Effector memory CD4-positive, alpha-beta T cell (primary cell): ENCODE results near the gene CDKAL1.

Experiments used
- DNase-seq, 3 donors: peaks; one replicate each; pipeline ENCODE4 v3.0.0-alpha.2; 2020
- H3K27ac ChIP-seq: 2 replicates; pipeline ENCODE4 v1.7.0; 2013; ENCODE audit warnings: mild to moderate bottlenecking, low read length, moderate library complexity; ENCODE audit not compliant: insufficient read depth, poor library complexity, severe bottlenecking
- H3K27me3 ChIP-seq: replicated peaks from 2 replicates; pipeline ENCODE4 v1.7.0; 2013; ENCODE audit warnings: mild to moderate bottlenecking, low read length; ENCODE audit not compliant: insufficient read depth, control insufficient read depth, poor library complexity, severe bottlenecking
- H3K36me3 ChIP-seq: 2 replicates; pipeline ENCODE4 v1.7.0; 2013; ENCODE audit warnings: mild to moderate bottlenecking, low read length, moderate library complexity; ENCODE audit not compliant: control insufficient read depth, insufficient read depth
- H3K4me1 ChIP-seq: 2 replicates; pipeline ENCODE4 v1.7.0; 2013; ENCODE audit warnings: low read length, mild to moderate bottlenecking; ENCODE audit not compliant: control insufficient read depth, insufficient read depth, poor library complexity, severe bottlenecking
- H3K4me3 ChIP-seq: 2 replicates; pipeline ENCODE4 v1.7.0; 2013; ENCODE audit warnings: low read length, low read depth, mild to moderate bottlenecking; ENCODE audit not compliant: insufficient read depth, poor library complexity, severe bottlenecking
- H3K9me3 ChIP-seq: 2 replicates; pipeline ENCODE4 v1.7.0; 2013; ENCODE audit warnings: mild to moderate bottlenecking, low read length, moderate library complexity; ENCODE audit not compliant: control insufficient read depth

CDKAL1 gene

DNA sequence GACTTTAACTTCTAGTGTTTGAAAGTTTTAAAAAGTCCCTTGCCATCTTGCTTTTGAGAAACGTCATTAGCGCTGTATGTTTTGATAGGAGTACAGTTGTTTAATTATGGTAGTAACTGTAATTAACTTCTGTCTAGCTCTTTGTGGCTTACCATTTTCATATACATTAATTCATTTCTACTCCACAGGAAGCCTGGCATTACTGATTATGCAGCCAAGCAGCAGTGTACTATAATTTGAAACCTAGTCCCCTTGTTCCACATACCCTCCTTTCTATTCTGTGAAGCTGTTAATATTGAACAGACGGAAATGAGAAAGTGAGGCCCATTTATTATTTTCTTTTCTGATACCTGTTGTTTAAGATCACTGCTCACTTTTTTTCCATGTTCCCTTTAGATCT, 235.4 kb downstream of the CDKAL1 start:
- Histone ChIP-seq H3K4me3 (no peak overlapping the region), H3K27ac (no peak overlapping the region), H3K4me1 (no peaks in the 10 kb centered on the region), H3K27me3 (no peaks in the 10 kb centered on the region), H3K9me3 (no peaks in the 10 kb centered on the region), H3K36me3 (no peaks in the 10 kb centered on the region)
- DNase-seq: no peak

- Histone ChIP-seq H3K9me3 (no peaks in the 10 kb centered on the region), H3K4me3 (no peak overlapping the region), H3K27me3 (no peaks in the 10 kb centered on the region), H3K27ac (no peak overlapping the region), H3K4me1 (no peaks in the 10 kb centered on the region), H3K36me3 (no peaks in the 10 kb centered on the region)
- no peak for DNase-seq
These were observed 236.5 kb downstream of the CDKAL1 start for GRCh38 chr6:20770773-20771172.

GRCh38 chr6:20771409-20771808, 237.2 kb downstream of the CDKAL1 start:
- no peak for DNase-seq
- no peaks in the 10 kb centered on the region for H3K27me3 ChIP-seq
- no peak overlapping the region for H3K27ac ChIP-seq
- H3K4me3 ChIP-seq: no peak overlapping the region
- H3K36me3 ChIP-seq: no peaks in the 10 kb centered on the region
- H3K4me1 ChIP-seq: no peaks in the 10 kb centered on the region
- no peaks in the 10 kb centered on the region for H3K9me3 ChIP-seq

DNA sequence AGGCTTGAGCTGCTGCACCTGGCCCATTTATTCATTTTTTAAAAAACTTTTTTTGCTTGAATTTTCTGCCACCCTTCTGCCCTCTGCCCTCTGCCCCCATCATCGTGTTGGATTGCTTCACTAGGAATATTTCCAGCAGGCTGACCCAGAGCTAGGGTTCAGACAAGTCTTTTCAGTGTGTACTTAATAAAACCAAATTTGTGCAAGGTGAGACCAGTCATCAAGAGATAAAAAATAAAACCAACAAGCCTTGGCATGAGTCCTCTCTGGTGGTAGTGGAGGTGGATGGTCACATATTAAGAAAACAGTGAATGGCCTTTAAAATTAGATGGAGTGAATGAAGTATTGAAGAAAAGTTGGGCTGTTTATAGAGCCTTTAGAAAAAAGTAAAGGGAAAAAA, 239.6 kb downstream of the CDKAL1 start:
- H3K36me3 ChIP-seq: no peaks in the 10 kb centered on the region
- no peak overlapping the region for H3K4me3 ChIP-seq
- H3K27me3 ChIP-seq: no peaks in the 10 kb centered on the region
- no peaks in the 10 kb centered on the region for H3K9me3 ChIP-seq
- no peaks in the 10 kb centered on the region for H3K4me1 ChIP-seq
- no peak overlapping the region for H3K27ac ChIP-seq
- DNase-seq: no peak

DNA sequence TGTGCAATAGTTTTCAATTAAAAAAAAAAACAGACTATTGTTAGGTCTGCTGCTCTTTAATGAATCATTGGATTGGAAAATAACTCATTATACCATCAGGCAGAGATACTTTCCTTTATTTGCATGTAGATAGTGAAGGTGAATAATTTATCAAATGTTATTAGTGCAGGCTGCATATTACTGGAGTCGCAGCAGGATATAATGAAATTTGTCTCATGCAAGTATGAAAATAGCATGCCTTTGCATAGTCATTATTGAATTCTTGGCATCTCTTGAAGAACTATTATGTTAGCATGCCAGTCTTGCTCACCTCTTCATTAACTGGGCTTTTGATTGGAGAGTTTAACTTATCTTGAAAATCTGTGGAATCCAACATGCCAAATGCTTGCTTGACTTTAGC, 241.7 kb downstream of the CDKAL1 start:
- Histone ChIP-seq H3K4me1 (no peaks in the 10 kb centered on the region), H3K36me3 (no peaks in the 10 kb centered on the region)

DNA sequence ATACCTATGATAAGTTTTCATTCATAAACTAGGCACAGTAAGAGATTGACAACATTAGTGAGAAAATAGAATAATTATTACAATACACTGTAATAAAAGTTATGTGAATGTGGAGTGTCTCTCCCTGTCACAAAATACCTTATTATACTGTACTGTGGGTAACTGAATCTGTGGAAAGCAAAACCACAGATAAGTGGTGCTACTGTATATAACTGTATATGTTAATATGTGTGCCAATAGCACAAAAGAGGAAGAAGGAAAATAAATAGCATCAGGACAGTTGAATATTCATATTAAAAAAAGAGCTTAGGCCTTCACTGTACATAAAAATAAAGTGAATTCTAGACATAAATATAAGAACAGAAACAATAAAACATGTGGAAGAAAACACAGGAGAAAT, 243.5 kb downstream of the CDKAL1 start:
- Histone ChIP-seq H3K27me3 (no peaks in the 10 kb centered on the region), H3K27ac (no peak overlapping the region), H3K9me3 (no peaks in the 10 kb centered on the region), H3K4me3 (no peak overlapping the region), H3K36me3 (peaks cover 4% of the 10 kb centered on the region), H3K4me1 (no peaks in the 10 kb centered on the region)
- DNase-seq: no peak

More for the DNA sequence above, 241.7 kb downstream of the CDKAL1 start:
- no peak for DNase-seq
- Histone ChIP-seq H3K9me3 (no peaks in the 10 kb centered on the region), H3K27me3 (no peaks in the 10 kb centered on the region), H3K4me3 (no peak overlapping the region), H3K27ac (no peak overlapping the region)

DNA sequence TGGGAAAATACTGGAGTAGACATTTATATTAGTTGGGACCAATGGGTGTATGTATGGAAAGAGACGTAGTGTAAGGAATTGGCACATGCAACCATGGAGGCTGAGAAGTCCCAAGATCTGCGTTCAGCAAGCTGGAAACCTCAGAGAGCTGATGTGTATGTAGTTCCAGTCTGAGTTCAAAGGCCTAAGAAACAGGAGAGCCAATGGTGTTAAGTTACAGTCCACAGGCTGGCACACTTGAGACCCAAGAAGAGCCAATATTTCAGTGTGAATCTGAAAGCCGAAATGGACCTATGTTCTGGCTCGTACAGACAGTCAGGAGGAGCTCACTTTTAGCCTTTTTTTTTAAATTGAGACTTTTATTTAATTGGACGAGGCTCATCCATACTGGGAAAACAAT, 244.2 kb downstream of the CDKAL1 start:
- no peaks in the 10 kb centered on the region for H3K4me1 ChIP-seq
- H3K9me3 ChIP-seq: no peaks in the 10 kb centered on the region
- no peak overlapping the region for H3K27ac ChIP-seq
- no peak overlapping the region for H3K4me3 ChIP-seq
- DNase-seq: no peak
- H3K27me3 ChIP-seq: no peaks in the 10 kb centered on the region
- H3K36me3 ChIP-seq: peaks cover 9% of the 10 kb centered on the region

GRCh38 chr6:20778912-20779311, 244.7 kb downstream of the CDKAL1 start:
- no peaks in the 10 kb centered on the region for H3K4me1 ChIP-seq
- DNase-seq: no peak
- H3K4me3 ChIP-seq: no peak overlapping the region
- no peaks in the 10 kb centered on the region for H3K27me3 ChIP-seq
- no peaks in the 10 kb centered on the region for H3K9me3 ChIP-seq
- no peak overlapping the region for H3K27ac ChIP-seq
- peaks cover 11% of the 10 kb centered on the region for H3K36me3 ChIP-seq

DNA sequence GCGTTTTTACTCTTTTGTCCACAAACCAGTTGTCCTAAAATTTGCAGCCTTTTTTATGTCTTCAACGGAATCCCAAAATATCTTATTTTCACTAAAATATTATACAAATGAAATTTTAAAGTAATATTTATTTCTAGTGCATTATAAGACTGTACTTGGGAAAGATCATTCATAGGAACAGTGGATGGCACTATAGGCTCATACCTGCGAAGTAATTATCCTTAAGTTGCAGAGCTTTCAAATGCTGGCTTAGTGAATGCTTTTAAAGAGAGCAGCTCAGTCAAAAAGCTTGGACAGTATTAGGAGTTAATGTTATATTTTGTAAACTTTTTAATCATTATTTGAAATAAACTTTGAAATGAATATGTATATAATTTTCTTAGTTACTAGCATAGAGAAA, 254.9 kb downstream of the CDKAL1 start:
- no peak overlapping the region for H3K4me3 ChIP-seq
- H3K27me3 ChIP-seq: no peaks in the 10 kb centered on the region
- no peak overlapping the region for H3K27ac ChIP-seq
- no peaks in the 10 kb centered on the region for H3K9me3 ChIP-seq
- no peak for DNase-seq
- H3K4me1 ChIP-seq: no peaks in the 10 kb centered on the region
- H3K36me3 ChIP-seq: peaks cover 3% of the 10 kb centered on the region

GRCh38 chr6:20790032-20790791, 256.0 kb downstream of the CDKAL1 start:
- no peak for DNase-seq
- H3K27me3 ChIP-seq: no peaks in the 10 kb centered on the region

More at GRCh38 chr6:20790032-20790791, 256.0 kb downstream of the CDKAL1 start:
- Histone ChIP-seq H3K36me3 (peaks cover 3% of the 10 kb centered on the region), H3K4me3 (no peak overlapping the region), H3K9me3 (no peaks in the 10 kb centered on the region), H3K4me1 (no peaks in the 10 kb centered on the region), H3K27ac (no peak overlapping the region)
